Fibroblast of lung (primary cell): ENCODE measurements around the gene EXOSC10. TPM values are rescaled to one million over a fixed set of nuclear protein-coding genes. Genes with fewer than 3 reads are reported as not detected.

Source experiments
- DNase-seq, 2 donors: peaks; one replicate each; pipeline versions ENCODE4 v3.0.0 to v3.0.0-alpha.2; 2010; ENCODE audit warnings: low read depth in 2 of 2
- H2AFZ ChIP-seq: 2 replicates; pipeline ENCODE4 v1.5.1; 2012; ENCODE audit warnings: low read length, control low read depth, inconsistent platforms
- H3K27ac ChIP-seq: 2 replicates; pipeline ENCODE4 v1.5.1; 2011; ENCODE audit warnings: low read length, control low read depth; ENCODE audit not compliant: insufficient read depth
- H3K27me3 ChIP-seq: 2 replicates; pipeline ENCODE4 v1.5.1; 2011; ENCODE audit warnings: mild to moderate bottlenecking, low read length; ENCODE audit not compliant: control insufficient read depth, insufficient read depth
- H3K36me3 ChIP-seq: 2 replicates; pipeline ENCODE4 v1.5.1; 2011; ENCODE audit warnings: low read length; ENCODE audit not compliant: control insufficient read depth, insufficient read depth
- H3K4me1 ChIP-seq: 2 replicates; pipeline ENCODE4 v1.5.1; 2011; ENCODE audit warnings: low read length; ENCODE audit not compliant: control insufficient read depth, insufficient read depth; ENCODE audit errors: extremely low read depth
- H3K4me2 ChIP-seq: 2 replicates; pipeline ENCODE4 v1.5.1; 2011; ENCODE audit warnings: low read length, control low read depth; ENCODE audit not compliant: insufficient read depth; ENCODE audit errors: extremely low read depth
- H3K4me3 ChIP-seq, 4 experiments: fragments of 200-600 bp in 1 of 4; sonication (generic) in 1 of 4; replicated peaks in 1 of 4; 2 replicates each; pipeline ENCODE4 v1.5.1; 2011 to 2016; ENCODE audit warnings: low read length in 4 of 4, low read depth in 3 of 4, mild to moderate bottlenecking in 3 of 4, control low read depth in 2 of 4, inconsistent platforms in 1 of 4, mixed read lengths in 1 of 4; ENCODE audit not compliant: insufficient read depth in 1 of 4; ENCODE audit errors: control extremely low read depth in 1 of 4
- H3K79me2 ChIP-seq: 2 replicates; pipeline ENCODE4 v1.5.1; 2012; ENCODE audit warnings: mild to moderate bottlenecking, low read length, inconsistent platforms; ENCODE audit not compliant: control insufficient read depth, insufficient read depth
- H3K9ac ChIP-seq: 2 replicates; pipeline ENCODE4 v1.5.1; 2011; ENCODE audit warnings: mild to moderate bottlenecking, low read length, control low read depth; ENCODE audit not compliant: insufficient read depth
- H3K9me3 ChIP-seq: 2 replicates; pipeline ENCODE4 v1.5.1; 2012; ENCODE audit warnings: low read depth, low read length; ENCODE audit not compliant: control insufficient read depth, insufficient read depth
- H4K20me1 ChIP-seq: 2 replicates; pipeline ENCODE4 v1.5.1; 2011; ENCODE audit warnings: low read length; ENCODE audit not compliant: control insufficient read depth, insufficient read depth; ENCODE audit errors: extremely low read depth
- CTCF ChIP-seq, 2 donors: IDR thresholded peaks in 1 of 2; conservative IDR thresholded peaks in 1 of 2; 1 replicate in 1 of 2; 2 replicates in 1 of 2; pipeline ENCODE4 v1.5.1; 2011 to 2012; ENCODE audit warnings: low read length in 2 of 2, control low read depth in 1 of 2, inconsistent platforms in 1 of 2, low read depth in 1 of 2, mild to moderate bottlenecking in 1 of 2
- EZH2 ChIP-seq: IDR thresholded peaks from 2 replicates; pipeline ENCODE4 v1.5.1; 2012; ENCODE audit warnings: low read length, control low read depth, mild to moderate bottlenecking; ENCODE audit errors: missing control alignments
- polyA plus RNA-seq, 2 donors: library from polyadenylated mRNA; depleted of rRNA in 1 of 2; stranded (reverse) in 1 of 2; unstranded in 1 of 2; fragments of >200 nt; gene quantifications; 2 replicates each; pipeline ENCODE4 v1.2.1, GENCODE V29; 2011 to 2012; ENCODE audit warnings: missing spikeins in 1 of 2
- total RNA-seq: library from RNA; depleted of rRNA; stranded (reverse); fragments of >200 nt; gene quantifications from 2 replicates; pipeline ENCODE4 v1.2.1, GENCODE V29; 2014

Gene EXOSC10
- total and polyA plus RNA-seq, 2 donors (not counting 1 experiment from before 2014, with no cell fraction given) = 36.2 to 56.3 TPM

- TF ChIP-seq CTCF (conservative IDR thresholded peaks at IDR 0.05 in 1 of 2, IDR thresholded peaks at IDR 0.05 in 1 of 2; ENCODE audit: low read depth in 1 of 2, low read length in 2 of 2) (no peak), EZH2 (no peak)
- no peak overlapping the region for H2AFZ ChIP-seq
Observed at GRCh38 chr1:11044849-11045427, 54.7 kb downstream of the EXOSC10 start.

GRCh38 chr1:11044086-11044848 is 55.4 kb downstream of the EXOSC10 start:
- Histone ChIP-seq H2AFZ (no peak overlapping the region), H4K20me1 (no peaks in the 10 kb centered on the region), H3K4me3 (no peak overlapping the region), H3K4me2 (no peak overlapping the region), H3K9ac (no peak overlapping the region), H3K79me2 (no peaks in the 10 kb centered on the region), H3K27me3 (no peaks in the 10 kb centered on the region), H3K4me1 (no peaks in the 10 kb centered on the region), H3K27ac (no peak overlapping the region), H3K36me3 (no peaks in the 10 kb centered on the region), H3K9me3 (no peaks in the 10 kb centered on the region)
- no peak for TF ChIP-seq CTCF (conservative IDR thresholded peaks at IDR 0.05 in 1 of 2, IDR thresholded peaks at IDR 0.05 in 1 of 2; ENCODE audit: low read depth in 1 of 2, low read length in 2 of 2)
- no peak for TF ChIP-seq EZH2
- no peak for DNase-seq

More at GRCh38 chr1:11044849-11045427, 54.7 kb downstream of the EXOSC10 start:
- no peaks in the 10 kb centered on the region for H3K79me2 ChIP-seq
- H3K36me3 ChIP-seq = no peaks in the 10 kb centered on the region
- H4K20me1 ChIP-seq = no peaks in the 10 kb centered on the region
- H3K4me2 ChIP-seq = no peak overlapping the region
- no peaks in the 10 kb centered on the region for H3K4me1 ChIP-seq
- H3K27me3 ChIP-seq = no peaks in the 10 kb centered on the region
- no peak for DNase-seq
- no peak overlapping the region for H3K4me3 ChIP-seq
- no peaks in the 10 kb centered on the region for H3K9me3 ChIP-seq
- H3K9ac ChIP-seq = no peak overlapping the region
- H3K27ac ChIP-seq = no peak overlapping the region

- Histone ChIP-seq H3K79me2 (no peaks in the 10 kb centered on the region), H3K9me3 (no peaks in the 10 kb centered on the region), H3K9ac (no peak overlapping the region), H3K27ac (no peak overlapping the region), H3K4me2 (no peak overlapping the region), H3K36me3 (no peaks in the 10 kb centered on the region), H2AFZ (no peak overlapping the region), H3K27me3 (peaks cover 6% of the 10 kb centered on the region), H3K4me1 (no peaks in the 10 kb centered on the region), H4K20me1 (no peaks in the 10 kb centered on the region), H3K4me3 (no peak overlapping the region)
- TF ChIP-seq CTCF (conservative IDR thresholded peaks at IDR 0.05 in 1 of 2, IDR thresholded peaks at IDR 0.05 in 1 of 2; ENCODE audit: low read depth in 1 of 2, low read length in 2 of 2) (no peak), EZH2 (no peak)
- no peak for DNase-seq
Observed at GRCh38 chr1:11042995-11043874, 56.4 kb downstream of the EXOSC10 start.
